C4-2B (cell line): Measurements from ENCODE around the gene BANF2.

Experiments used
- CTCF ChIP-seq: fragments of 450-650 bp; conservative IDR thresholded peaks from 2 replicates; pipeline ENCODE4 v1.5.1; 2017; ENCODE audit warnings: mild to moderate bottlenecking
- ZFX ChIP-seq: fragments of 450-650 bp; IDR thresholded peaks from 2 replicates; pipeline ENCODE4 v1.6.1; 2017

DNA sequence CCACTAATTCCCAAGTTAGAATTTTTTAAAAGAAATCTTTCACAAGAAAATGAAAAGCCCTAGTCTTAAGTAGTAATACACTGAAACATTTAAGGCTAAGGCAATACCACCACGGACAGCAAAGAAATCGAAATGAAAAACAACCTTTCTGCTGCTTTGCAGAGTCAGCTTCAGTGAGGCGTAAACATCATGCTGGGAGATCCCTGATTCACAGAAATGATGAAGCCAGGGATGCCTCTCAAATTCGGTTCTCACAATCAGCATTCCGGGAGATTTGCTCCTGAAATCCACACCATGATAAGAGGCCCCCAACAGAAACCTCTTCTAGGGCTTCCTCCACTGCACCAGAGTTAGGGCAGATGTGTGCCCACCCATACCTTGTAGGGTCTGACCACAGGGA is 36.3 kb upstream of the BANF2 start:
- no peak for TF ChIP-seq CTCF
- no peak for TF ChIP-seq ZFX
